GM23248 (cell line): ENCODE measurements around the gene MPP3.

Experiments used
- EZH2 ChIP-seq: fragments of 200-600 bp; sonication (generic); IDR thresholded peaks from 2 replicates; pipeline ENCODE4 v1.6.1; 2018; ENCODE audit warnings: antibody characterized with exemption, mild to moderate bottlenecking; ENCODE audit not compliant: insufficient read depth, poor library complexity, severe bottlenecking
- EZH2phosphoT487 ChIP-seq: fragments of 200-600 bp; sonication (generic); IDR thresholded peaks from 2 replicates; pipeline ENCODE4 v1.6.1; 2018; ENCODE audit warnings: antibody characterized with exemption, moderate library complexity, mild to moderate bottlenecking, low read depth; ENCODE audit not compliant: insufficient read depth

DNA sequence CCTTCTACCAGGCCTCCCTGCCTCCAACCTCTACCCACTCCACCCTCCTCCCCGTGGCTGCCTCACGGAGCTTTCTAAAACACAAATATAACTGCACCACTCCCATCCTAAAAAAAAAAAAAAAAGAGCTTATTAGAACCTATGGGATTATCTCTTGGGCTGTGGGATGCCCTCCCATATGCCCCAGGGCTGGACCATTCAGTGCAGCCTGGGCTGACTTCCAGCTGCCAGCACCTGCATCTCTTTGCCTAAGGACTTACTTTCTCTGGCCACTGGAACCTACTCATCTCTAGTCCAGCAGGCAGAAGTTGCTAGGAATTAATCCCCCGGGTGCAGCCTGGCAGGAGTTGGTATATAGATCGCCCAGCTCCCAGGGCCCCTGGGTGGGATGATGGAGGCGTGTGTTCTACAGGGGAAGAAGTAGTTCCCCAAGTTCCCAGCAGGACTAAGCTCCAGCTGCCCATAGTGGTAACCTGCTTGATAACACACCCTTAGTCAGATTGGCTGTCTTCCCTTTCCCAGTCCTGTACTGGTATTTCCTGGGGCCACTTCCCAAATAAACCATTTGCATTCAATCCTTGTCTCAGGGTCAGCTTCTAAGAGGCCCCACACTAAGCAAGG is 10.3 kb downstream of the MPP3 start:
- no peak for TF ChIP-seq EZH2
- TF ChIP-seq EZH2phosphoT487, result no peak
